ENCODE results near the gene HOXB4.

HOXB4 gene

DNA sequence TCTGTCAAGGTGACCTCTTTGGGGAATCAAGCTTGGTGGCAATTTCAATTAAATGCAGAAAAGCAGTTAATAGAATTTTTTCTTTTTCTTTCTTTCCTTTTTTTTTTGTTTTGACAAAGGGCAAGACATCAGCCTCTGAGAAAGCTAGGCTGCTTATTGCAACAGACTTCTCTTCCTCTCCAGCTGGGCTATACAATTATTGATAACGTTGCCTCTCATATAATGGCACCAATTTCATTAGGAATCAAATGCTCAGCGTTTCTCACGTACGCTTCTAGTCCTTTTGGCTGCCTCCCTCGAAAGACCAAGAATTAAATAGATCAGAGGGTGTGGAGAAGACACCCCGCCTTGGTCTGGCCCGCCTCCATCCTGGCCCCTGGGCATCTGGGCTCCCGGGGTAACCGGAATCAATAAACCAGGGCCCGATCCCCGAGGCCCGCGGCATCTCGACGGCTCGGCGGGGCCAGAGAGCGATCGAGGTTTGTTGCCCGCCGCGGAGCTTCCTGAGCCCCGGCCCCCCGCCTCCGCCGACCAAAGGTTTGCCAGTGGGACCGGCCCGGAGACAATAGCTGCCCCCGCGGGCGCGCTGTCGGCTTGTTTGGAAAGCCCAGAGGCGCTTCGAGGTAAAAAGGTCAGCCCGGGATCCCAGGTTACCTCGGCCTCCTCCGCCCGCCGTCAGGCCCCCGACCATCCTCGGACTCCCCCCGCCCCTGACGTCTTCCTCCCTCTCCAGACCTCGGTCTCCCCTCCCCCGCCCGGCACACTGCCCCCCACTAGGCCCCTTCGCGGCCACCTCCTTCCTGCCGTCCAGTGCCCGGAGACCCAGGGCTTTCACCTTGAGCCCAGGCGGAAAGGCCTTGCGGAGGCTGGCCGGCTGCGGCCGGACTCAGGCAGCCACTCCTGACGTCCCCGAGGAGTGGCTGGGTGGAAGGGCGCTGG, 51.3 kb downstream of the HOXB4 start:
- no peaks in the 10 kb centered on the region for H3K36me3 ChIP-seq (ENCODE audit: control insufficient read depth, insufficient read depth, low read length)
- TF ChIP-seq, protein P1, sequence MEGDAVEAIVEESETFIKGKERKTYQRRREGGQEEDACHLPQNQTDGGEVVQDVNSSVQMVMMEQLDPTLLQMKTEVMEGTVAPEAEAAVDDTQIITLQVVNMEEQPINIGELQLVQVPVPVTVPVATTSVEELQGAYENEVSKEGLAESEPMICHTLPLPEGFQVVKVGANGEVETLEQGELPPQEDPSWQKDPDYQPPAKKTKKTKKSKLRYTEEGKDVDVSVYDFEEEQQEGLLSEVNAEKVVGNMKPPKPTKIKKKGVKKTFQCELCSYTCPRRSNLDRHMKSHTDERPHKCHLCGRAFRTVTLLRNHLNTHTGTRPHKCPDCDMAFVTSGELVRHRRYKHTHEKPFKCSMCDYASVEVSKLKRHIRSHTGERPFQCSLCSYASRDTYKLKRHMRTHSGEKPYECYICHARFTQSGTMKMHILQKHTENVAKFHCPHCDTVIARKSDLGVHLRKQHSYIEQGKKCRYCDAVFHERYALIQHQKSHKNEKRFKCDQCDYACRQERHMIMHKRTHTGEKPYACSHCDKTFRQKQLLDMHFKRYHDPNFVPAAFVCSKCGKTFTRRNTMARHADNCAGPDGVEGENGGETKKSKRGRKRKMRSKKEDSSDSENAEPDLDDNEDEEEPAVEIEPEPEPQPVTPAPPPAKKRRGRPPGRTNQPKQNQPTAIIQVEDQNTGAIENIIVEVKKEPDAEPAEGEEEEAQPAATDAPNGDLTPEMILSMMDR (IDR thresholded peaks at IDR 0.05; ENCODE audit: insufficient read depth, low read length, poor library complexity, severe bottlenecking) = no peak
- DNase-seq (ENCODE audit: extremely low read depth, insufficient read length) = no peak
- no peaks in the 10 kb centered on the region; the same call in 1 of the 2 replicates for H3K27me3 ChIP-seq (replicated peaks; ENCODE audit: control insufficient read depth, insufficient read depth, low read length)
- H3K4me3 ChIP-seq (replicated peaks; ENCODE audit: low read depth, low read length) = no peak overlapping the region
